Measurements from ENCODE around the gene FAHD2B. TPM values are rescaled to one million over a fixed set of nuclear protein-coding genes. Genes with fewer than 3 reads are reported as not detected.

FAHD2B gene
- total RNA-seq = 2.6 and 3.8 TPM in 2 replicates

GRCh38 chr2:97094772-97095611 is at the start of gene FAHD2B:
Gene FAHD2B (minus strand): TSS chr2:97094882. CDS start chr2:97091706, 3,176 bp downstream.

GRCh38 chr2:97113050-97113881 is 18.6 kb upstream of the FAHD2B start, which contains the start of gene ANKRD36:
Gene ANKRD36 (plus strand): TSS chr2:97113153. CDS start chr2:97113740, 587 bp downstream.

Other genes with a start within 250 kb of the FAHD2B start
- gene ANKRD39, start 236.9 kb downstream of the FAHD2B start, total RNA-seq = 6.2 and 7.0 TPM in 2 replicates
- gene SEMA4C, start 224.8 kb downstream of the FAHD2B start, total RNA-seq = 16.0 and 18.1 TPM in 2 replicates
- 0.12 TPM in 1 of 2 replicates, not detected in the other for gene FAM178B, start 108.3 kb downstream of the FAHD2B start, total RNA-seq
- gene ANKRD36, start 18.3 kb upstream of the FAHD2B start, total RNA-seq = 24.3 and 25.5 TPM in 2 replicates

Data from aortic smooth muscle cell (primary cell).